ENCODE measurements around the gene RPUSD1. TPM values are rescaled to one million over a fixed set of nuclear protein-coding genes. Genes with fewer than 3 reads are reported as not detected.

Gene RPUSD1
- total RNA-seq, 1 experiment from 2014 or later: 24.9 TPM

GRCh38 chr16:830107-830870 is 42.1 kb upstream of the RPUSD1 start:
- Mint-ChIP-seq H3K4me1 (ENCODE audit: insufficient read depth, unreplicated experiment) (no peaks in the 10 kb centered on the region), H3K27ac (ENCODE audit: low read depth, unreplicated experiment) (no peak overlapping the region), H3K4me3 (ENCODE audit: unreplicated experiment) (no peak overlapping the region), H3K36me3 (ENCODE audit: insufficient read depth, unreplicated experiment) (no peaks in the 10 kb centered on the region), H3K27me3 (ENCODE audit: insufficient read depth, unreplicated experiment) (peaks cover 10% of the 10 kb centered on the region), H3K9me3 (ENCODE audit: unreplicated experiment) (no peaks in the 10 kb centered on the region)
- no TSS peak for BruUV-seq (replicated peaks)
- no peak for DNase-seq (ENCODE audit: unreplicated experiment)
- ChIA-PET CTCF (no interaction called here), POLR2A (no interaction called here)
- intact Hi-C loops (cut with micrococcal nuclease): no loop called here
- no peak for TF ChIP-seq CTCF (IDR thresholded peaks at IDR 0.05; ENCODE audit: unreplicated experiment)

- no peak for DNase-seq (ENCODE audit: unreplicated experiment)
- Mint-ChIP-seq H3K27ac (ENCODE audit: low read depth, unreplicated experiment) (no peak overlapping the region), H3K4me1 (ENCODE audit: insufficient read depth, unreplicated experiment) (no peaks in the 10 kb centered on the region), H3K4me3 (ENCODE audit: unreplicated experiment) (no peak overlapping the region), H3K36me3 (ENCODE audit: insufficient read depth, unreplicated experiment) (no peaks in the 10 kb centered on the region), H3K27me3 (ENCODE audit: insufficient read depth, unreplicated experiment) (peaks cover 10% of the 10 kb centered on the region), H3K9me3 (ENCODE audit: unreplicated experiment) (no peaks in the 10 kb centered on the region)
- BruUV-seq (replicated peaks): no TSS peak
- intact Hi-C loops (cut with micrococcal nuclease): no loop called here
- CTCF ChIA-PET: no interaction called here
- POLR2A ChIA-PET: no interaction called here
- no peak for TF ChIP-seq CTCF (IDR thresholded peaks at IDR 0.05; ENCODE audit: unreplicated experiment)
Measured at GRCh38 chr16:828891-829290, 40.7 kb upstream of the RPUSD1 start.

GRCh38 chr16:827513-827912 is 39.3 kb upstream of the RPUSD1 start:
- ChIA-PET POLR2A (no interaction called here), CTCF (no interaction called here)
- BruUV-seq (replicated peaks): no TSS peak
- no peak for TF ChIP-seq CTCF (IDR thresholded peaks at IDR 0.05; ENCODE audit: unreplicated experiment)
- no peak overlapping the region for H3K4me3 Mint-ChIP-seq (ENCODE audit: unreplicated experiment)
- no peak for DNase-seq (ENCODE audit: unreplicated experiment)
- no peaks in the 10 kb centered on the region for H3K4me1 Mint-ChIP-seq (ENCODE audit: insufficient read depth, unreplicated experiment)
- intact Hi-C loops (cut with micrococcal nuclease): no loop called here
- H3K9me3 Mint-ChIP-seq (ENCODE audit: unreplicated experiment): no peaks in the 10 kb centered on the region
- peaks cover 10% of the 10 kb centered on the region for H3K27me3 Mint-ChIP-seq (ENCODE audit: insufficient read depth, unreplicated experiment)
- H3K36me3 Mint-ChIP-seq (ENCODE audit: insufficient read depth, unreplicated experiment): no peaks in the 10 kb centered on the region
- no peak overlapping the region for H3K27ac Mint-ChIP-seq (ENCODE audit: low read depth, unreplicated experiment)

- peaks cover 15% of the 10 kb centered on the region for H3K27me3 Mint-ChIP-seq (ENCODE audit: insufficient read depth, unreplicated experiment)
Measured at GRCh38 chr16:825341-826061, 37.3 kb upstream of the RPUSD1 start.

More at GRCh38 chr16:825341-826061, 37.3 kb upstream of the RPUSD1 start:
- Mint-ChIP-seq H3K27ac (ENCODE audit: low read depth, unreplicated experiment) (no peak overlapping the region), H3K4me1 (ENCODE audit: insufficient read depth, unreplicated experiment) (no peaks in the 10 kb centered on the region), H3K4me3 (ENCODE audit: unreplicated experiment) (no peak overlapping the region), H3K36me3 (ENCODE audit: insufficient read depth, unreplicated experiment) (no peaks in the 10 kb centered on the region), H3K9me3 (ENCODE audit: unreplicated experiment) (no peaks in the 10 kb centered on the region)
- TF ChIP-seq CTCF (IDR thresholded peaks at IDR 0.05; ENCODE audit: unreplicated experiment): no peak
- no TSS peak for BruUV-seq (replicated peaks)
- CTCF ChIA-PET: no interaction called here
- POLR2A ChIA-PET: no interaction called here
- no peak for DNase-seq (ENCODE audit: unreplicated experiment)
- intact Hi-C loops (cut with micrococcal nuclease): no loop called here

Data from MCF 10A (cell line).